Measurements from ENCODE around the gene APBA1. TPM values are rescaled to one million over a fixed set of nuclear protein-coding genes. Genes with fewer than 3 reads are reported as not detected.

APBA1 gene
- total RNA-seq, 1 donor = 11.2 TPM

- TF ChIP-seq, protein P1, sequence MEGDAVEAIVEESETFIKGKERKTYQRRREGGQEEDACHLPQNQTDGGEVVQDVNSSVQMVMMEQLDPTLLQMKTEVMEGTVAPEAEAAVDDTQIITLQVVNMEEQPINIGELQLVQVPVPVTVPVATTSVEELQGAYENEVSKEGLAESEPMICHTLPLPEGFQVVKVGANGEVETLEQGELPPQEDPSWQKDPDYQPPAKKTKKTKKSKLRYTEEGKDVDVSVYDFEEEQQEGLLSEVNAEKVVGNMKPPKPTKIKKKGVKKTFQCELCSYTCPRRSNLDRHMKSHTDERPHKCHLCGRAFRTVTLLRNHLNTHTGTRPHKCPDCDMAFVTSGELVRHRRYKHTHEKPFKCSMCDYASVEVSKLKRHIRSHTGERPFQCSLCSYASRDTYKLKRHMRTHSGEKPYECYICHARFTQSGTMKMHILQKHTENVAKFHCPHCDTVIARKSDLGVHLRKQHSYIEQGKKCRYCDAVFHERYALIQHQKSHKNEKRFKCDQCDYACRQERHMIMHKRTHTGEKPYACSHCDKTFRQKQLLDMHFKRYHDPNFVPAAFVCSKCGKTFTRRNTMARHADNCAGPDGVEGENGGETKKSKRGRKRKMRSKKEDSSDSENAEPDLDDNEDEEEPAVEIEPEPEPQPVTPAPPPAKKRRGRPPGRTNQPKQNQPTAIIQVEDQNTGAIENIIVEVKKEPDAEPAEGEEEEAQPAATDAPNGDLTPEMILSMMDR (IDR thresholded peaks at IDR 0.05; ENCODE audit: insufficient read depth, low read depth, low read length) = no peak
- no peak for DNase-seq (ENCODE audit: low read depth)
- no peak overlapping the region for H3K4me3 ChIP-seq (ENCODE audit: low read depth, low read length)
Measured at GRCh38 chr9:69577123-69577522, 95.0 kb downstream of the APBA1 start.

GRCh38 chr9:69574057-69574456, 98.1 kb downstream of the APBA1 start:
- DNase-seq (ENCODE audit: low read depth) = no peak
- TF ChIP-seq, protein P1 (IDR thresholded peaks at IDR 0.05; ENCODE audit: insufficient read depth, low read depth, low read length) = no peak
- no peak overlapping the region for H3K4me3 ChIP-seq (ENCODE audit: low read depth, low read length)

- no peak for DNase-seq (ENCODE audit: low read depth)
- no peak overlapping the region for H3K4me3 ChIP-seq (ENCODE audit: low read depth, low read length)
- TF ChIP-seq, protein P1 (IDR thresholded peaks at IDR 0.05; ENCODE audit: insufficient read depth, low read depth, low read length) = no peak
Measured at GRCh38 chr9:69573651-69574050, 98.5 kb downstream of the APBA1 start.

DNA sequence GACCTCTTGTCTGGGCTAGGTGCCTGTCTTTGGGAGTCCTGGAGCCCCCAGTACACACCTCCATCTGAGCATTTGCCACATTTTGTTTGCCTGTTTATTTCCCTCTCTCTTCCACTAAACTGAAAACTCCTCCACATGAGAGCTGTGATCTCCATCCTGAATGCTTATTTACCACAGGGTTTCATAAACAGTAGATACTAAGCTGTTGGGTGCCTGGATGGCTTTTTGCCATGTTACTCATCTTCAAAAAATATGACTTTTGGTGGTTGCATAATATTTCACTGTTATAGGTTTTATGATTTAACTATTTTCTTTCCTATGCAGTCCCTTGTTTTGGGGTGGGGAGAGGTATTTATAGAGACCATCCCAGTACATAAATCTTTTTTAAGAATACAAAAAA, 99.6 kb downstream of the APBA1 start:
- peak; percentile 15 for DNase-seq (ENCODE audit: low read depth)

DNA sequence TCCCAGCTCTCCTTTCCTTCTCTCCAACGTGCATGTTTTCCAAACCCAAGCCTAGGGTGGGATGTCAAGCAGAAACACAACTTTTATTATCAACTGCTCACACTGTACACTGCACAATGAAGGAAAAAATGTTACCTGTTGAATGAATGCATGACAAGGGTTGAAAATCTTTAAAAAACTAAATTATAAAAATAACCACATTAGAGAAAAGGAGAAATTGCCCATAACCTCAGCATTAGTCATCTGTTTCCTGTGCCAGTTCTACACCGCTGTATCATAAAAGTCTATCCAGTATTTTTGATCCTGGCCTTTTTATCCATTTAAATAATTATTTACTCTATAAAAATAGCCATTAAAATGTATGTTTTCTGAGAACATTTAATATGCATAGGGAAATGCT, 101.1 kb downstream of the APBA1 start:
- TF ChIP-seq, protein P1 (IDR thresholded peaks at IDR 0.05; ENCODE audit: insufficient read depth, low read depth, low read length) = no peak

More for the DNA sequence above, 99.6 kb downstream of the APBA1 start:
- H3K4me3 ChIP-seq (ENCODE audit: low read depth, low read length) = no peak overlapping the region
- TF ChIP-seq, protein P1 (IDR thresholded peaks at IDR 0.05; ENCODE audit: insufficient read depth, low read depth, low read length) = no peak

GRCh38 chr9:69569738-69570451, 102.3 kb downstream of the APBA1 start:
- peak; percentile 8 for DNase-seq (ENCODE audit: low read depth)
- H3K4me3 ChIP-seq (ENCODE audit: low read depth, low read length) = no peak overlapping the region
- TF ChIP-seq, protein P1 (IDR thresholded peaks at IDR 0.05; ENCODE audit: insufficient read depth, low read depth, low read length) = no peak

More for the DNA sequence above, 101.1 kb downstream of the APBA1 start:
- DNase-seq (ENCODE audit: low read depth) = no peak
- H3K4me3 ChIP-seq (ENCODE audit: low read depth, low read length) = no peak overlapping the region

- TF ChIP-seq, protein P1 (IDR thresholded peaks at IDR 0.05; ENCODE audit: insufficient read depth, low read depth, low read length) = no peak
- H3K4me3 ChIP-seq (ENCODE audit: low read depth, low read length) = no peak overlapping the region
- DNase-seq (ENCODE audit: low read depth) = no peak
Measured at GRCh38 chr9:69564557-69564956, 107.6 kb downstream of the APBA1 start.
